ENCODE measurements around the gene AUTS2.
A peak's percentile ranks its signal among the peaks of the same experiment; 100 is the strongest.
"Not testable (repeated sequence)": the region's sequence is repeated elsewhere in the genome, so short reads cannot be mapped to it uniquely, and the experiment has no call there.

AUTS2 gene

GRCh38 chr7:69782917-69783684 lies 184.8 kb downstream of the AUTS2 start:
- ChIA-PET CTCF (interaction anchor here (0.6 to 0.9 kb wide), 3 partner anchors 23 to 242 kb away, joined by 3 read pairs; no protein-coding TSS in a partner anchor), POLR2A (no interaction called here)
- no peak for DNase-seq (ENCODE audit: extremely low spot score)
- TF ChIP-seq ZNF384 (IDR thresholded peaks at IDR 0.05) (0 out of 2 replicates have a peak, but pooled peaks have one; percentile 29), PKNOX1 (IDR thresholded peaks at IDR 0.05) (no peak)

GRCh38 chr7:69786130-69786529 lies 187.9 kb downstream of the AUTS2 start:
- CTCF ChIA-PET; POLR2A ChIA-PET; DNase-seq (ENCODE audit: extremely low spot score): not testable (repeated sequence)

GRCh38 chr7:69786730-69787395 lies 188.6 kb downstream of the AUTS2 start:
- TF ChIP-seq ARNT (IDR thresholded peaks at IDR 0.05) (no peak), LEF1 (IDR thresholded peaks at IDR 0.05; ENCODE audit: borderline replicate concordance) (no peak), FOXM1 (IDR thresholded peaks at IDR 0.05; ENCODE audit: borderline replicate concordance) (no peak), ELF4 (IDR thresholded peaks at IDR 0.05) (no peak), FOXA1 (IDR thresholded peaks at IDR 0.05) (no peak), NFRKB (IDR thresholded peaks at IDR 0.05) (no peak), HDGF (IDR thresholded peaks at IDR 0.05; ENCODE audit: borderline replicate concordance) (no peak), PKNOX1 (IDR thresholded peaks at IDR 0.05) (no peak), BHLHE40 (IDR thresholded peaks at IDR 0.05; ENCODE audit: borderline replicate concordance) (no peak), ZNF384 (IDR thresholded peaks at IDR 0.05) (no peak), SP1 (IDR thresholded peaks at IDR 0.05) (no peak), L3MBTL2 (conservative IDR thresholded peaks at IDR 0.05) (no peak), CTBP1 (IDR thresholded peaks at IDR 0.05; ENCODE audit: borderline replicate concordance) (no peak), SUZ12 (IDR thresholded peaks at IDR 0.05) (no peak)
- CTCF ChIA-PET, result no interaction called here
- DNase-seq (ENCODE audit: extremely low spot score), result no peak
- POLR2A ChIA-PET, result no interaction called here

GRCh38 chr7:69787736-69788431 lies 189.6 kb downstream of the AUTS2 start:
- no peak for DNase-seq (ENCODE audit: extremely low spot score)
- ChIA-PET CTCF (no interaction called here), POLR2A (no interaction called here)
- TF ChIP-seq SP1 (IDR thresholded peaks at IDR 0.05), result no peak
- TF ChIP-seq LEF1 (IDR thresholded peaks at IDR 0.05; ENCODE audit: borderline replicate concordance), result no peak
- no peak for TF ChIP-seq ARNT (IDR thresholded peaks at IDR 0.05)
- TF ChIP-seq ZNF384 (IDR thresholded peaks at IDR 0.05), result no peak
- no peak for TF ChIP-seq FOXA1 (IDR thresholded peaks at IDR 0.05)
- TF ChIP-seq BHLHE40 (IDR thresholded peaks at IDR 0.05; ENCODE audit: borderline replicate concordance), result no peak
- TF ChIP-seq PKNOX1 (IDR thresholded peaks at IDR 0.05), result no peak
- no peak for TF ChIP-seq L3MBTL2 (conservative IDR thresholded peaks at IDR 0.05)
- no peak for TF ChIP-seq ELF4 (IDR thresholded peaks at IDR 0.05)
- no peak for TF ChIP-seq FOXK2 (IDR thresholded peaks at IDR 0.05)
- TF ChIP-seq HDGF (IDR thresholded peaks at IDR 0.05; ENCODE audit: borderline replicate concordance), result no peak
- no peak for TF ChIP-seq NFRKB (IDR thresholded peaks at IDR 0.05)
- TF ChIP-seq TARDBP (IDR thresholded peaks at IDR 0.05), result no peak
- TF ChIP-seq SUZ12 (IDR thresholded peaks at IDR 0.05), result no peak
- no peak for TF ChIP-seq CTBP1 (IDR thresholded peaks at IDR 0.05; ENCODE audit: borderline replicate concordance)
- TF ChIP-seq FOXM1 (IDR thresholded peaks at IDR 0.05; ENCODE audit: borderline replicate concordance), result no peak

GRCh38 chr7:69789563-69789962 lies 191.3 kb downstream of the AUTS2 start:
- ChIA-PET POLR2A (interaction anchor here (0.8 kb wide), 1 partner anchor 33 kb away, joined by 3 read pairs; no protein-coding TSS in a partner anchor), CTCF (no interaction called here)
- DNase-seq (ENCODE audit: extremely low spot score), result no peak
- TF ChIP-seq BHLHE40 (IDR thresholded peaks at IDR 0.05; ENCODE audit: borderline replicate concordance) (no peak), SP1 (IDR thresholded peaks at IDR 0.05) (no peak), CTBP1 (IDR thresholded peaks at IDR 0.05; ENCODE audit: borderline replicate concordance) (no peak), LEF1 (IDR thresholded peaks at IDR 0.05; ENCODE audit: borderline replicate concordance) (no peak), NFRKB (IDR thresholded peaks at IDR 0.05) (no peak), PKNOX1 (IDR thresholded peaks at IDR 0.05) (no peak), FOXA1 (IDR thresholded peaks at IDR 0.05) (no peak), L3MBTL2 (conservative IDR thresholded peaks at IDR 0.05) (no peak), ZNF384 (IDR thresholded peaks at IDR 0.05) (no peak), SUZ12 (IDR thresholded peaks at IDR 0.05) (no peak), FOXK2 (IDR thresholded peaks at IDR 0.05) (no peak), ELF4 (IDR thresholded peaks at IDR 0.05) (no peak), ARNT (IDR thresholded peaks at IDR 0.05) (no peak), HDGF (IDR thresholded peaks at IDR 0.05; ENCODE audit: borderline replicate concordance) (no peak), FOXM1 (IDR thresholded peaks at IDR 0.05; ENCODE audit: borderline replicate concordance) (no peak), TARDBP (IDR thresholded peaks at IDR 0.05) (no peak)
